ENCODE results near the gene FOXP3. TPM values are rescaled to one million over a fixed set of nuclear protein-coding genes. Genes with fewer than 3 reads are reported as not detected.
A peak's percentile ranks its signal among the peaks of the same experiment; 100 is the strongest.

Gene FOXP3
- total and polyA plus RNA-seq, 10 donors = 0.26 to 3.9 (median 1.1) TPM

- H3K4me1 ChIP-seq = peaks cover 2 to 22% (median 16%) of the 10 kb centered on the region in 6 donors
- WGBS, 5 donors = 79 to 92% (median 89%) methylated on average over 10 of the region's 10 CpGs
Measured at GRCh38 chrX:49266523-49267445, 2.3 kb upstream of the FOXP3 start.

GRCh38 chrX:49263631-49264030 is 879 bp downstream of the FOXP3 start:
- H3K36me3 ChIP-seq = no peaks in the 10 kb centered on the region
- 76 to 93% (median 86%) methylated on average over 7 to 10 of the region's 10 CpGs for whole genome bisulfite sequencing, 5 donors
- peak; percentile 60 for DNase-seq
- TF ChIP-seq CTCF (IDR thresholded peaks at IDR 0.05 in 8 of 11, conservative IDR thresholded peaks at IDR 0.05 in 3 of 11) (no peak), POLR2A (IDR thresholded peaks at IDR 0.05) (no peak), POLR2AphosphoS5 (IDR thresholded peaks at IDR 0.05) (no peak)
- intact Hi-C loops (cut with DNase I; ENCODE audit: low total_unique reads) = no loop called here
- H3K9me3 ChIP-seq = no peaks in the 10 kb centered on the region
- peaks cover 0 to 6% (median 0%) of the 10 kb centered on the region in 6 donors for H3K4me1 ChIP-seq
- H3K27ac ChIP-seq = no peak overlapping the region
- peaks cover 0 to 3% (median 0%) of the 10 kb centered on the region in 7 donors for H3K27me3 ChIP-seq (replicated peaks in 1 of 7)
- H3K4me3 ChIP-seq = no peak overlapping the region

More at GRCh38 chrX:49266523-49267445, 2.3 kb upstream of the FOXP3 start:
- TF ChIP-seq CTCF (IDR thresholded peaks at IDR 0.05 in 8 of 11, conservative IDR thresholded peaks at IDR 0.05 in 3 of 11) = no peak
- no peak for TF ChIP-seq POLR2AphosphoS5 (IDR thresholded peaks at IDR 0.05)
- no peak for TF ChIP-seq POLR2A (IDR thresholded peaks at IDR 0.05)
- H3K27me3 ChIP-seq (replicated peaks in 1 of 7) = no peaks in the 10 kb centered on the region
- no peaks in the 10 kb centered on the region for H3K36me3 ChIP-seq
- no peak overlapping the region for H3K4me3 ChIP-seq
- peak; percentile 58 for DNase-seq
- intact Hi-C loops (cut with DNase I; ENCODE audit: low total_unique reads) = no loop called here
- no peaks in the 10 kb centered on the region for H3K9me3 ChIP-seq
- no peak overlapping the region for H3K27ac ChIP-seq

GRCh38 chrX:49262603-49263002 is 1.9 kb downstream of the FOXP3 start:
- intact Hi-C loops (cut with DNase I; ENCODE audit: low total_unique reads) = no loop called here
- DNase-seq = no peak
- TF ChIP-seq CTCF (IDR thresholded peaks at IDR 0.05 in 8 of 11, conservative IDR thresholded peaks at IDR 0.05 in 3 of 11) = no peak
- no peak for TF ChIP-seq POLR2A (IDR thresholded peaks at IDR 0.05)
- TF ChIP-seq POLR2AphosphoS5 (IDR thresholded peaks at IDR 0.05) = no peak
- Histone ChIP-seq H3K4me1 (peaks cover 0 to 12% (median 0%) of the 10 kb centered on the region in 6 donors), H3K27me3 (replicated peaks in 1 of 7) (peaks cover 0 to 3% (median 0%) of the 10 kb centered on the region in 7 donors), H3K36me3 (no peaks in the 10 kb centered on the region), H3K4me3 (no peak overlapping the region), H3K27ac (no peak overlapping the region), H3K9me3 (no peaks in the 10 kb centered on the region)
- WGBS, 5 donors = 31 to 74% (median 57%) methylated on average over 1 of the region's 1 CpG

Data from spleen (tissue), 11 donors.